OCI-LY7 (cell line): Measurements from ENCODE around the gene SLC25A25.

Experiments used
- EZH2phosphoT487 ChIP-seq: fragments of 200-600 bp; sonication (generic); IDR thresholded peaks from 2 replicates; pipeline ENCODE4 v1.6.1; 2018; ENCODE audit warnings: low read depth, borderline replicate concordance, mild to moderate bottlenecking, mixed run types, antibody characterized with exemption, low read length, moderate library complexity, mixed read lengths
- TF ChIP-seq, protein P1 (sequence below): fragments of 200-600 bp; sonication (generic); conservative IDR thresholded peaks from 2 replicates; pipeline ENCODE4 v1.5.1; 2014; ENCODE audit warnings: mild to moderate bottlenecking, antibody characterized with exemption, low read length, moderate library complexity, mixed read lengths

GRCh38 chr9:128139621-128140020 is 71.6 kb downstream of the SLC25A25 start:
- TF ChIP-seq, protein P1, sequence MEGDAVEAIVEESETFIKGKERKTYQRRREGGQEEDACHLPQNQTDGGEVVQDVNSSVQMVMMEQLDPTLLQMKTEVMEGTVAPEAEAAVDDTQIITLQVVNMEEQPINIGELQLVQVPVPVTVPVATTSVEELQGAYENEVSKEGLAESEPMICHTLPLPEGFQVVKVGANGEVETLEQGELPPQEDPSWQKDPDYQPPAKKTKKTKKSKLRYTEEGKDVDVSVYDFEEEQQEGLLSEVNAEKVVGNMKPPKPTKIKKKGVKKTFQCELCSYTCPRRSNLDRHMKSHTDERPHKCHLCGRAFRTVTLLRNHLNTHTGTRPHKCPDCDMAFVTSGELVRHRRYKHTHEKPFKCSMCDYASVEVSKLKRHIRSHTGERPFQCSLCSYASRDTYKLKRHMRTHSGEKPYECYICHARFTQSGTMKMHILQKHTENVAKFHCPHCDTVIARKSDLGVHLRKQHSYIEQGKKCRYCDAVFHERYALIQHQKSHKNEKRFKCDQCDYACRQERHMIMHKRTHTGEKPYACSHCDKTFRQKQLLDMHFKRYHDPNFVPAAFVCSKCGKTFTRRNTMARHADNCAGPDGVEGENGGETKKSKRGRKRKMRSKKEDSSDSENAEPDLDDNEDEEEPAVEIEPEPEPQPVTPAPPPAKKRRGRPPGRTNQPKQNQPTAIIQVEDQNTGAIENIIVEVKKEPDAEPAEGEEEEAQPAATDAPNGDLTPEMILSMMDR = no peak
- TF ChIP-seq EZH2phosphoT487 = no peak
